H9 (cell line): Measurements from ENCODE around the gene KRT28. TPM values are rescaled to one million over a fixed set of nuclear protein-coding genes. Genes with fewer than 3 reads are reported as not detected.

ENCODE experiments used
- DNase-seq: peaks from one replicate; pipeline ENCODE4 v3.0.0-alpha.2; 2017
- H2AFZ ChIP-seq: one replicate; pipeline ENCODE4 v1.6.1; 2013; ENCODE audit warnings: mild to moderate bottlenecking, low read length, control low read depth, moderate library complexity
- H2AK5ac ChIP-seq: 2 replicates; pipeline ENCODE4 v1.6.1; 2013; ENCODE audit warnings: low read length, control low read depth, mixed read lengths; ENCODE audit not compliant: insufficient read length
- H2BK120ac ChIP-seq: one replicate; pipeline ENCODE4 v1.6.1; 2013; ENCODE audit warnings: low read depth, mild to moderate bottlenecking, low read length, control low read depth, inconsistent platforms; ENCODE audit not compliant: poor library complexity, severe bottlenecking
- H2BK12ac ChIP-seq: 2 replicates; pipeline ENCODE4 v1.6.1; 2013; ENCODE audit warnings: low read length, control low read depth, mixed read lengths, low read depth; ENCODE audit not compliant: insufficient read length
- H2BK15ac ChIP-seq: 2 replicates; pipeline ENCODE4 v1.6.1; 2013; ENCODE audit warnings: low read depth, low read length, control low read depth
- H2BK20ac ChIP-seq: one replicate; pipeline ENCODE4 v1.6.1; 2013; ENCODE audit warnings: low read depth, mild to moderate bottlenecking, low read length, control low read depth, inconsistent platforms; ENCODE audit not compliant: poor library complexity, severe bottlenecking
- H2BK5ac ChIP-seq: 2 replicates; pipeline ENCODE4 v1.6.1; 2013; ENCODE audit warnings: low read length, control low read depth, mixed read lengths; ENCODE audit not compliant: insufficient read length
- H3K14ac ChIP-seq: 2 replicates; pipeline ENCODE4 v1.6.1; 2013; ENCODE audit warnings: low read length, control low read depth; ENCODE audit not compliant: insufficient read depth
- H3K18ac ChIP-seq: 2 replicates; pipeline ENCODE4 v1.6.1; 2013; ENCODE audit warnings: low read depth, mild to moderate bottlenecking, mixed read lengths, low read length, control low read depth; ENCODE audit not compliant: insufficient read length
- H3K23ac ChIP-seq: 2 replicates; pipeline ENCODE4 v1.6.1; 2013; ENCODE audit warnings: low read length, control low read depth, mixed read lengths, low read depth; ENCODE audit not compliant: insufficient read length
- H3K23me2 ChIP-seq: 2 replicates; pipeline ENCODE4 v1.6.1; 2013; ENCODE audit warnings: low read depth, mild to moderate bottlenecking, mixed read lengths, low read length, control low read depth; ENCODE audit not compliant: insufficient read length, poor library complexity, severe bottlenecking
- H3K27ac ChIP-seq: 2 replicates; pipeline ENCODE4 v1.5.1; 2013; ENCODE audit warnings: low read length, control low read depth, mixed read lengths, low read depth; ENCODE audit not compliant: insufficient read length
- H3K27me3 ChIP-seq: 2 replicates; pipeline ENCODE4 v1.6.1; 2013; ENCODE audit warnings: low read length, control low read depth, inconsistent platforms; ENCODE audit not compliant: insufficient read depth
- H3K4ac ChIP-seq: 2 replicates; pipeline ENCODE4 v1.6.1; 2013; ENCODE audit warnings: low read depth, mild to moderate bottlenecking, control low read depth, inconsistent platforms, low read length, moderate library complexity
- H3K4me1 ChIP-seq: 2 replicates; pipeline ENCODE4 v1.6.1; 2013; ENCODE audit warnings: low read length, control low read depth, inconsistent platforms; ENCODE audit not compliant: insufficient read depth
- H3K4me2 ChIP-seq: 2 replicates; pipeline ENCODE4 v1.6.1; 2013; ENCODE audit warnings: low read length, control low read depth, mixed read lengths; ENCODE audit not compliant: insufficient read length, insufficient read depth
- H3K56ac ChIP-seq: 2 replicates; pipeline ENCODE4 v1.6.1; 2013; ENCODE audit warnings: low read depth, mild to moderate bottlenecking, mixed read lengths, low read length, control low read depth; ENCODE audit not compliant: insufficient read length
- H3K79me1 ChIP-seq: 2 replicates; pipeline ENCODE4 v1.6.1; 2013; ENCODE audit warnings: low read depth, mild to moderate bottlenecking, moderate library complexity, low read length, control low read depth, inconsistent platforms; ENCODE audit not compliant: insufficient read depth, poor library complexity, severe bottlenecking
- H3K79me2 ChIP-seq: 2 replicates; pipeline ENCODE4 v1.6.1; 2013; ENCODE audit warnings: low read length, control low read depth, inconsistent platforms; ENCODE audit not compliant: insufficient read depth
- H3K9ac ChIP-seq: 2 replicates; pipeline ENCODE4 v1.6.1; 2013; ENCODE audit warnings: low read length, control low read depth, mixed read lengths; ENCODE audit not compliant: insufficient read length; ENCODE audit errors: extremely low read depth
- H3K9me3 ChIP-seq: one replicate; pipeline ENCODE4 v1.6.1; 2013; ENCODE audit warnings: low read depth, low read length, inconsistent platforms; ENCODE audit not compliant: control insufficient read depth
- H3T11ph ChIP-seq: one replicate; pipeline ENCODE4 v1.6.1; 2013; ENCODE audit warnings: mild to moderate bottlenecking, low read length, control low read depth, inconsistent platforms
- H4K20me1 ChIP-seq: one replicate; pipeline ENCODE4 v1.6.1; 2013; ENCODE audit not compliant: control insufficient read depth, insufficient read length, insufficient read depth
- H4K5ac ChIP-seq: 2 replicates; pipeline ENCODE4 v1.6.1; 2013; ENCODE audit warnings: low read depth, mild to moderate bottlenecking, mixed read lengths, low read length, control low read depth; ENCODE audit not compliant: insufficient read length
- H4K8ac ChIP-seq: replicated peaks from 2 replicates; pipeline ENCODE4 v1.6.1; 2013; ENCODE audit warnings: low read length, control low read depth, mixed read lengths, low read depth; ENCODE audit not compliant: insufficient read length
- H4K91ac ChIP-seq: 2 replicates; pipeline ENCODE4 v1.6.1; 2013; ENCODE audit warnings: low read depth, mild to moderate bottlenecking, moderate library complexity, mixed read lengths, low read length, control low read depth; ENCODE audit not compliant: insufficient read length
- H3K27ac Mint-ChIP-seq, 3 experiments: 2 replicates in 2 of 3; 3 replicates in 1 of 3; pipeline ENCODE4 v1.8.0; 2020 to 2021; ENCODE audit warnings: mixed read lengths in 3 of 3, mild to moderate bottlenecking in 1 of 3, moderate library complexity in 1 of 3
- H3K27me3 Mint-ChIP-seq: 2 replicates; pipeline ENCODE4 v1.8.0; 2021; ENCODE audit warnings: low read depth, mild to moderate bottlenecking, moderate library complexity, mixed read lengths
- H3K36me3 Mint-ChIP-seq, 3 experiments: 2 replicates in 2 of 3; 3 replicates in 1 of 3; pipeline ENCODE4 v1.8.0; 2020 to 2021; ENCODE audit warnings: low read depth in 3 of 3, mixed read lengths in 3 of 3; ENCODE audit not compliant: insufficient read depth in 1 of 3
- H3K4me1 Mint-ChIP-seq, 2 experiments: 2 replicates each; pipeline ENCODE4 v1.8.0; 2020; ENCODE audit warnings: mixed read lengths in 2 of 2
- H3K4me3 Mint-ChIP-seq, 2 experiments: 2 replicates in 1 of 2; 3 replicates in 1 of 2; pipeline ENCODE4 v1.8.0; 2020 to 2021; ENCODE audit warnings: mild to moderate bottlenecking in 2 of 2, mixed read lengths in 2 of 2, moderate library complexity in 1 of 2
- H3K9me3 Mint-ChIP-seq, 2 experiments: 2 replicates in 1 of 2; 3 replicates in 1 of 2; pipeline ENCODE4 v1.8.0; 2020; ENCODE audit warnings: mild to moderate bottlenecking in 2 of 2, mixed read lengths in 2 of 2, moderate library complexity in 1 of 2
- CTCF ChIP-seq: fragments of 200-600 bp; sonication (generic); conservative IDR thresholded peaks from 3 replicates; pipeline ENCODE4 v1.8.0; 2021; ENCODE audit warnings: antibody characterized with exemption, mild to moderate bottlenecking
- WGBS: extraction: QIAGEN DNeasy Blood & Tissue Kit; methylation state at CpG from one replicate; pipeline ENCODE4 v1.1.7; 2013; ENCODE audit warnings: missing lambda C conversion rate, low lambda C conversion rate, mixed read lengths; ENCODE audit not compliant: insufficient read length; ENCODE audit errors: extremely low coverage; 5-methylcytosine and 5-hydroxymethylcytosine counted together
- total RNA-seq: library from RNA; stranded (reverse); gene quantifications from 2 replicates; pipeline ENCODE4 v1.2.1, GENCODE V29; 2021

KRT28 gene
- total RNA-seq, 1 experiment from 2014 or later, result not detected

GRCh38 chr17:40779181-40779909 is 20.4 kb downstream of the KRT28 start:
- no CpG with 5 or more reads among the region's 37 CpGs for WGBS
- Histone ChIP-seq H2AFZ (no peak overlapping the region), H2BK12ac (no peak overlapping the region), H3K4ac (no peak overlapping the region), H3K56ac (no peak overlapping the region), H4K8ac (no peak overlapping the region), H3K4me2 (no peak overlapping the region), H3T11ph (no peak overlapping the region), H3K23me2 (no peaks in the 10 kb centered on the region), H3K18ac (no peak overlapping the region), H2AK5ac (no peak overlapping the region), H4K5ac (no peak overlapping the region), H3K9me3 (no peaks in the 10 kb centered on the region), H3K14ac (no peak overlapping the region), H3K9ac (no peak overlapping the region), H3K79me2 (no peaks in the 10 kb centered on the region), H2BK120ac (no peak overlapping the region), H2BK15ac (no peak overlapping the region), H3K4me1 (no peaks in the 10 kb centered on the region), H3K27me3 (no peaks in the 10 kb centered on the region), H2BK5ac (no peak overlapping the region), H2BK20ac (no peak overlapping the region), H3K27ac (no peak overlapping the region), H4K91ac (no peak overlapping the region), H4K20me1 (no peaks in the 10 kb centered on the region), H3K23ac (no peak overlapping the region), H3K79me1 (no peaks in the 10 kb centered on the region)
- H3K27me3 Mint-ChIP-seq, result peaks cover 21% of the 10 kb centered on the region
- peak; percentile 56 for DNase-seq
- no peaks in the 10 kb centered on the region for H3K36me3 Mint-ChIP-seq
- H3K4me1 Mint-ChIP-seq, result no peaks in the 10 kb centered on the region
- no peak for TF ChIP-seq CTCF
- H3K9me3 Mint-ChIP-seq, result no peaks in the 10 kb centered on the region
- no peak overlapping the region for H3K4me3 Mint-ChIP-seq
- H3K27ac Mint-ChIP-seq, result no peak overlapping the region
